Measurements from ENCODE around the gene OR10G4.
"Not testable (repeated sequence)": the region's sequence is repeated elsewhere in the genome, so short reads cannot be mapped to it uniquely, and the experiment has no call there.

The OR10G4 gene

GRCh38 chr11:124012697-124013096 lies at the start of gene OR10G4:
Gene OR10G4 (plus strand): TSS chr11:124012997. CDS start chr11:124015575, 2,578 bp downstream.
- DNase-seq = no peak

- DNase-seq = no peak
These were observed 39.0 kb upstream of the OR10G4 start for GRCh38 chr11:123973816-123974215.

- DNase-seq = no peak
These were observed 35.8 kb upstream of the OR10G4 start for GRCh38 chr11:123976770-123977560.

GRCh38 chr11:123977731-123978347 lies 35.0 kb upstream of the OR10G4 start, which contains the start of gene OR10S1:
Gene OR10S1 (minus strand): TSS chr11:123977781. CDS start chr11:123977664, 117 bp downstream.
- DNase-seq = no peak

- no peak for DNase-seq
These were observed 33.5 kb upstream of the OR10G4 start for GRCh38 chr11:123979311-123979710.

GRCh38 chr11:123995119-123995518 lies 17.7 kb upstream of the OR10G4 start, which contains the start of gene OR10G6:
Gene OR10G6 (minus strand): TSS chr11:123995161. CDS start chr11:123995161, 0 bp downstream.
- DNase-seq = no peak

- not testable (repeated sequence) for DNase-seq
These were observed 3.0 kb downstream of the OR10G4 start for GRCh38 chr11:124015837-124016236.

- DNase-seq = no peak
These were observed 13.7 kb downstream of the OR10G4 start, which contains the start of gene OR10G8 for GRCh38 chr11:124026498-124026897. Gene OR10G8 (plus strand): TSS chr11:124026798. CDS start chr11:124029623, 2,825 bp downstream.

GRCh38 chr11:124036666-124037065 lies 23.9 kb downstream of the OR10G4 start:
- DNase-seq = no peak

- no peak for DNase-seq
These were observed 26.8 kb downstream of the OR10G4 start for GRCh38 chr11:124039557-124039956.

- DNase-seq = no peak
These were observed 28.5 kb downstream of the OR10G4 start, which contains the start of gene OR10G7 for GRCh38 chr11:124041254-124041653. Gene OR10G7 (minus strand): TSS chr11:124041325. CDS start chr11:124039001, 2,324 bp downstream.

- no peak for DNase-seq
These were observed 30.6 kb downstream of the OR10G4 start for GRCh38 chr11:124043420-124043819.

- no peak for DNase-seq
These were observed 38.0 kb downstream of the OR10G4 start for GRCh38 chr11:124050748-124051147.

GRCh38 chr11:124052966-124053365 lies 40.2 kb downstream of the OR10G4 start:
- DNase-seq = no peak
